Mammary epithelial cell (primary cell): ENCODE measurements around the gene NUDT21.

Source experiments
- EZH2 ChIP-seq: IDR thresholded peaks from 2 replicates; pipeline ENCODE4 v1.6.1; 2012; ENCODE audit warnings: low read length, inconsistent platforms, borderline replicate concordance
- TF ChIP-seq, protein P1 (sequence below), 2 donors: IDR thresholded peaks in 1 of 2; conservative IDR thresholded peaks in 1 of 2; 2 replicates each; pipeline ENCODE4 v1.5.1; 2011 to 2012; ENCODE audit warnings: inconsistent platforms in 2 of 2, low read length in 2 of 2, mild to moderate bottlenecking in 2 of 2, control low read depth in 1 of 2, low read depth in 1 of 2; ENCODE audit not compliant: insufficient read depth in 1 of 2; ENCODE audit errors: extremely low read depth in 1 of 2

- TF ChIP-seq, protein P1, sequence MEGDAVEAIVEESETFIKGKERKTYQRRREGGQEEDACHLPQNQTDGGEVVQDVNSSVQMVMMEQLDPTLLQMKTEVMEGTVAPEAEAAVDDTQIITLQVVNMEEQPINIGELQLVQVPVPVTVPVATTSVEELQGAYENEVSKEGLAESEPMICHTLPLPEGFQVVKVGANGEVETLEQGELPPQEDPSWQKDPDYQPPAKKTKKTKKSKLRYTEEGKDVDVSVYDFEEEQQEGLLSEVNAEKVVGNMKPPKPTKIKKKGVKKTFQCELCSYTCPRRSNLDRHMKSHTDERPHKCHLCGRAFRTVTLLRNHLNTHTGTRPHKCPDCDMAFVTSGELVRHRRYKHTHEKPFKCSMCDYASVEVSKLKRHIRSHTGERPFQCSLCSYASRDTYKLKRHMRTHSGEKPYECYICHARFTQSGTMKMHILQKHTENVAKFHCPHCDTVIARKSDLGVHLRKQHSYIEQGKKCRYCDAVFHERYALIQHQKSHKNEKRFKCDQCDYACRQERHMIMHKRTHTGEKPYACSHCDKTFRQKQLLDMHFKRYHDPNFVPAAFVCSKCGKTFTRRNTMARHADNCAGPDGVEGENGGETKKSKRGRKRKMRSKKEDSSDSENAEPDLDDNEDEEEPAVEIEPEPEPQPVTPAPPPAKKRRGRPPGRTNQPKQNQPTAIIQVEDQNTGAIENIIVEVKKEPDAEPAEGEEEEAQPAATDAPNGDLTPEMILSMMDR (conservative IDR thresholded peaks at IDR 0.05 in 1 of 2, IDR thresholded peaks at IDR 0.05 in 1 of 2; ENCODE audit: extremely low read depth in 1 of 2, insufficient read depth in 1 of 2, low read depth in 1 of 2, low read length in 2 of 2), result no peak
- no peak for TF ChIP-seq EZH2
Observed at GRCh38 chr16:56462064-56462796, 11.1 kb upstream of the NUDT21 start.
